GM12878 (cell line): Measurements from ENCODE around the gene SOAT2. TPM values are rescaled to one million over a fixed set of nuclear protein-coding genes. Genes with fewer than 3 reads are reported as not detected.

Source experiments
- ATAC-seq: fragments of 200-7000 bp; cut with Tn5 transposase; 3 replicates; pipeline ENCODE4 v1.9.1; 2020; ENCODE audit warnings: mild to moderate bottlenecking, moderate library complexity
- BruUV-seq: library from RNA; stranded (reverse); fragments of 400-500 nt; replicated peaks from 2 replicates; lab custom pipeline; 2021; lab: Mats Ljungman, UMichigan
- CTCF ChIA-PET: fragments of 300-600 bp; sonication (Branson Sonifier 250); formaldehyde crosslinking; extraction: SDS; loops from one replicate; lab custom pipeline; 2021; ENCODE audit warnings: inconsistent platforms; lab: Yijun Ruan, JAX
- POLR2A ChIA-PET: fragments of 350-600 bp; formaldehyde crosslinking; extraction: SDS; loops from one replicate; lab custom pipeline; 2021; ENCODE audit warnings: inconsistent platforms; lab: Charles Lee
- RAD21 ChIA-PET: fragments of 300-600 bp; sonication (Branson Sonifier 250); formaldehyde crosslinking; loops from one replicate; lab custom pipeline; 2023; ENCODE audit warnings: antibody characterized with exemption; ENCODE audit not compliant: unreplicated experiment; lab: Charles Lee
- SMC1A ChIA-PET: fragments of 300-600 bp; sonication (Branson Sonifier 250); formaldehyde crosslinking; loops from one replicate; lab custom pipeline; 2023; ENCODE audit not compliant: unreplicated experiment, uncharacterized antibody; lab: Charles Lee
- DNase-seq: peaks from one replicate; pipeline ENCODE4 v3.0.0-alpha.2; 2011; ENCODE audit warnings: low read depth, low spot score
- FAIRE-seq: peaks from 3 replicates; lab custom pipeline; 2011; peaks lifted over from hg19 to GRCh38; lab: Jason Lieb, UNC
- H2AFZ ChIP-seq: 2 replicates; pipeline ENCODE4 v1.6.0; 2011; ENCODE audit warnings: low read depth, low read length, control low read depth; ENCODE audit not compliant: control insufficient read depth
- H3K27ac ChIP-seq: 2 replicates; pipeline ENCODE4 v1.5.1; 2011; ENCODE audit warnings: control low read depth; ENCODE audit not compliant: control insufficient read depth, insufficient read depth
- H3K27me3 ChIP-seq, 2 experiments: replicated peaks in 1 of 2; 2 replicates each; pipeline versions ENCODE4 v1.6.0 to v1.6.1; 2011; ENCODE audit warnings: low read length in 1 of 2; ENCODE audit not compliant: control insufficient read depth in 2 of 2, insufficient read depth in 2 of 2
- H3K36me3 ChIP-seq, 2 experiments: 2 replicates each; pipeline ENCODE4 v1.5.1; 2011; ENCODE audit warnings: low read length in 1 of 2; ENCODE audit not compliant: control insufficient read depth in 2 of 2, insufficient read depth in 2 of 2
- H3K4me1 ChIP-seq: 2 replicates; pipeline ENCODE4 v1.6.1; 2011; ENCODE audit warnings: mild to moderate bottlenecking, low read length, moderate library complexity, mixed read lengths; ENCODE audit not compliant: control insufficient read depth, insufficient read depth
- H3K4me2 ChIP-seq: 2 replicates; pipeline ENCODE4 v1.6.0; 2011; ENCODE audit warnings: control low read depth; ENCODE audit not compliant: control insufficient read depth, insufficient read depth
- H3K4me3 ChIP-seq: fragments of 200-600 bp; sonication (generic); 2 replicates; pipeline ENCODE4 v1.5.1; 2016
- H3K79me2 ChIP-seq: 2 replicates; pipeline ENCODE4 v1.6.0; 2011; ENCODE audit warnings: low read length; ENCODE audit not compliant: control insufficient read depth, insufficient read depth
- H3K9ac ChIP-seq: 2 replicates; pipeline ENCODE4 v1.8.0; 2011; ENCODE audit warnings: low read length, control low read depth, mixed read lengths; ENCODE audit not compliant: control insufficient read depth, insufficient read depth
- H3K9me3 ChIP-seq: replicated peaks from 3 replicates; pipeline ENCODE4 v1.5.1; 2011; ENCODE audit warnings: mild to moderate bottlenecking, low read length; ENCODE audit not compliant: control insufficient read depth, insufficient read depth
- H4K20me1 ChIP-seq: 2 replicates; pipeline ENCODE4 v1.6.0; 2011; ENCODE audit not compliant: control insufficient read depth, insufficient read depth
- EED ChIP-seq: sonication (generic); IDR thresholded peaks from 2 replicates; pipeline ENCODE4 v1.6.1; 2016; ENCODE audit warnings: antibody characterized with exemption, low read depth
- KAT2A ChIP-seq: conservative IDR thresholded peaks from 2 replicates; pipeline ENCODE4 v1.6.1; 2011; ENCODE audit warnings: low read depth, low read length; ENCODE audit not compliant: control insufficient read depth
- KDM1A ChIP-seq: fragments of 200-600 bp; sonication (generic); IDR thresholded peaks from 2 replicates; pipeline ENCODE4 v1.6.1; 2016; ENCODE audit warnings: borderline replicate concordance
- MYB ChIP-seq: fragments of 150-350 bp; IDR thresholded peaks from 2 replicates; pipeline ENCODE4 v1.6.1; 2014; ENCODE audit warnings: mild to moderate bottlenecking, low read depth, low read length, borderline replicate concordance
- MYC ChIP-seq: IDR thresholded peaks from 2 replicates; pipeline ENCODE4 v1.6.1; 2011; ENCODE audit warnings: mild to moderate bottlenecking, low read length, moderate library complexity, inconsistent platforms; ENCODE audit not compliant: insufficient read depth, insufficient replicate concordance, insufficient read length, severe bottlenecking
- NFIC ChIP-seq: IDR thresholded peaks from 2 replicates; pipeline ENCODE4 v1.6.1; 2012; ENCODE audit warnings: low read depth, mild to moderate bottlenecking, inconsistent platforms, low read length, moderate library complexity
- NFXL1 ChIP-seq: fragments of 450-650 bp; IDR thresholded peaks from 2 replicates; pipeline ENCODE4 v1.6.1; 2017; ENCODE audit warnings: antibody characterized with exemption, mild to moderate bottlenecking, borderline replicate concordance
- PML ChIP-seq: IDR thresholded peaks from 2 replicates; pipeline ENCODE4 v1.6.1; 2012; ENCODE audit warnings: low read length, inconsistent platforms
- RB1 ChIP-seq: fragments of 450-650 bp; formaldehyde crosslinking; IDR thresholded peaks from 2 replicates; pipeline ENCODE4 v1.6.1; 2017; ENCODE audit warnings: mild to moderate bottlenecking, borderline replicate concordance
- YY1 ChIP-seq: IDR thresholded peaks from 2 replicates; pipeline ENCODE4 v1.6.1; 2011; ENCODE audit warnings: low read depth, mild to moderate bottlenecking, low read length
- WGBS: methylation state at CpG from one replicate; pipeline ENCODE4 v1.1.6; 2016; ENCODE audit warnings: low lambda C conversion rate; ENCODE audit not compliant: insufficient replicate concordance, insufficient coverage; ENCODE audit errors: missing lambda C conversion rate; 5-methylcytosine and 5-hydroxymethylcytosine counted together
- in situ Hi-C: fragments of 300-500 bp; cut with MboI; formaldehyde crosslinking; loops from 9 replicates; pipeline ENCODE4 v1.14.3; 2018; ENCODE audit warnings: mixed read lengths
- intact Hi-C: fragments of 100-400 bp; cut with micrococcal nuclease; formaldehyde crosslinking; loops from one replicate; pipeline ENCODE4 v1.14.2; 2022; ENCODE audit not compliant: unreplicated experiment
- polyA plus RNA-seq, 11 experiments: library from polyadenylated mRNA; depleted of rRNA in 4 of 11; unstranded in 6 of 11; stranded (reverse) in 5 of 11; fragments of >200 nt; fragmentation: Nextera tagmentation in 4 of 11; fragmentation: Illumina TruSeq in 1 of 11; extraction: Ambion mirVana in 4 of 11; extraction: Trizol in 1 of 11; gene quantifications; 1 replicate in 1 of 11; 2 replicates in 10 of 11; pipeline versions ENCODE4 v1.2.1 to v1.2.3, GENCODE V29; 2011 to 2016; ENCODE audit warnings: inconsistent platforms in 2 of 11, missing spikeins in 2 of 11, low read depth in 1 of 11
- total RNA-seq, 4 experiments: library from RNA; depleted of rRNA in 3 of 4; stranded (reverse); fragments of >200 nt in 3 of 4; fragmentation: Illumina TruSeq in 1 of 4; extraction: Trizol in 1 of 4; gene quantifications; 2 replicates each; pipeline versions ENCODE4 v1.2.1 to v1.2.3, GENCODE V29; 2013 to 2021
- TF ChIP-seq, protein P1 (sequence below): IDR thresholded peaks from 2 replicates; pipeline ENCODE4 v1.6.1; 2012; ENCODE audit warnings: low read depth, low read length, improper control_type of control experiment

SOAT2 gene
- total and polyA plus RNA-seq, 10 of the 15 experiments (the other 5 are each of a cell fraction or from before 2014, with no cell fraction given) = 0.08 to 1.7 (median 0.69) TPM

- TF ChIP-seq RB1 = no peak
- no peak for DNase-seq
- WGBS = 53% methylated on average over 6 of the region's 6 CpGs
- no peaks in the 10 kb centered on the region for H4K20me1 ChIP-seq
- intact Hi-C loops (no loop called here), in situ Hi-C loops (no loop called here)
- no peak for FAIRE-seq
- RAD21 ChIA-PET = no interaction called here
- H3K79me2 ChIP-seq = no peaks in the 10 kb centered on the region
- no peaks in the 10 kb centered on the region for H3K36me3 ChIP-seq
- no peaks in the 10 kb centered on the region for H3K9me3 ChIP-seq
- H3K4me2 ChIP-seq = no peak overlapping the region
- BruUV-seq = no TSS peak
- H3K27ac ChIP-seq = no peak overlapping the region
- H3K27me3 ChIP-seq = peaks cover 0 to 8% of the 10 kb centered on the region in 2 experiments; a peak in 2 of 4 replicates
- SMC1A ChIA-PET = interaction anchor here (1.0 kb wide), 1 partner anchor 11 kb away, joined by 3 read pairs; the partner anchor contains the start of gene SPRYD3
- no peak for ATAC-seq
- no peak overlapping the region for H3K9ac ChIP-seq
- H3K4me1 ChIP-seq = no peaks in the 10 kb centered on the region
- CTCF ChIA-PET = interaction anchor here (0.8 to 3.0 kb wide), 4 partner anchors 9 to 35 kb away, joined by 4 to 17 read pairs (median 8); no protein-coding TSS in a partner anchor
- no peak overlapping the region for H3K4me3 ChIP-seq
- H2AFZ ChIP-seq = no peak overlapping the region
- POLR2A ChIA-PET = interaction anchor here (1.3 to 1.6 kb wide), 2 partner anchors 9 to 11 kb away, joined by 3 to 7 read pairs; partner anchors contain the start of gene SPRYD3
Observed at GRCh38 chr12:53090105-53090504, 13.2 kb upstream of the SOAT2 start.

- WGBS = 0% methylated on average over 2 of the region's 2 CpGs
- Histone ChIP-seq H3K4me1 (no peaks in the 10 kb centered on the region), H3K36me3 (no peaks in the 10 kb centered on the region), H3K27me3 (peaks cover 0 to 8% of the 10 kb centered on the region in 2 experiments; a peak in 2 of 4 replicates), H3K4me3 (no peak overlapping the region), H4K20me1 (no peaks in the 10 kb centered on the region), H3K9me3 (no peaks in the 10 kb centered on the region), H3K27ac (no peak overlapping the region), H2AFZ (no peak overlapping the region), H3K4me2 (no peak overlapping the region), H3K9ac (no peak overlapping the region), H3K79me2 (no peaks in the 10 kb centered on the region)
- DNase-seq (no peak), ATAC-seq (no peak), FAIRE-seq (no peak)
- ChIA-PET POLR2A (interaction anchor here (1.3 to 1.6 kb wide), 2 partner anchors 10 to 12 kb away, joined by 3 to 7 read pairs; partner anchors contain the start of gene SPRYD3), RAD21 (no interaction called here), SMC1A (interaction anchor here (0.6 to 1.0 kb wide), 2 partner anchors 12 kb away, joined by 3 read pairs; partner anchors contain the start of gene SPRYD3), CTCF (interaction anchor here (0.8 to 3.0 kb wide), 4 partner anchors 9 to 36 kb away, joined by 4 to 17 read pairs (median 8); no protein-coding TSS in a partner anchor)
- BruUV-seq = no TSS peak
- in situ Hi-C loops = no loop called here
- intact Hi-C loops = no loop called here
- no peak for TF ChIP-seq NFXL1
- no peak for TF ChIP-seq NFIC
- no peak for TF ChIP-seq YY1
- TF ChIP-seq MYC = no peak
- no peak for TF ChIP-seq MYB
- TF ChIP-seq EED = no peak
- TF ChIP-seq PML = no peak
- TF ChIP-seq, protein P1, sequence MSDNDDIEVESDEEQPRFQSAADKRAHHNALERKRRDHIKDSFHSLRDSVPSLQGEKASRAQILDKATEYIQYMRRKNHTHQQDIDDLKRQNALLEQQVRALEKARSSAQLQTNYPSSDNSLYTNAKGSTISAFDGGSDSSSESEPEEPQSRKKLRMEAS = no peak
- TF ChIP-seq KAT2A = no peak
- TF ChIP-seq KDM1A = no peak
Observed at GRCh38 chr12:53090554-53090953, 12.7 kb upstream of the SOAT2 start.
